IPS-NIHi7 (cell line): Measurements from ENCODE around the gene GPS2.

Experiments used
- DNase-seq: peaks from one replicate; pipeline ENCODE4 v3.0.0; 2012; ENCODE audit warnings: mixed read lengths; ENCODE audit errors: extremely low spot score

GPS2 gene, protein sequence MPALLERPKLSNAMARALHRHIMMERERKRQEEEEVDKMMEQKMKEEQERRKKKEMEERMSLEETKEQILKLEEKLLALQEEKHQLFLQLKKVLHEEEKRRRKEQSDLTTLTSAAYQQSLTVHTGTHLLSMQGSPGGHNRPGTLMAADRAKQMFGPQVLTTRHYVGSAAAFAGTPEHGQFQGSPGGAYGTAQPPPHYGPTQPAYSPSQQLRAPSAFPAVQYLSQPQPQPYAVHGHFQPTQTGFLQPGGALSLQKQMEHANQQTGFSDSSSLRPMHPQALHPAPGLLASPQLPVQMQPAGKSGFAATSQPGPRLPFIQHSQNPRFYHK

DNA sequence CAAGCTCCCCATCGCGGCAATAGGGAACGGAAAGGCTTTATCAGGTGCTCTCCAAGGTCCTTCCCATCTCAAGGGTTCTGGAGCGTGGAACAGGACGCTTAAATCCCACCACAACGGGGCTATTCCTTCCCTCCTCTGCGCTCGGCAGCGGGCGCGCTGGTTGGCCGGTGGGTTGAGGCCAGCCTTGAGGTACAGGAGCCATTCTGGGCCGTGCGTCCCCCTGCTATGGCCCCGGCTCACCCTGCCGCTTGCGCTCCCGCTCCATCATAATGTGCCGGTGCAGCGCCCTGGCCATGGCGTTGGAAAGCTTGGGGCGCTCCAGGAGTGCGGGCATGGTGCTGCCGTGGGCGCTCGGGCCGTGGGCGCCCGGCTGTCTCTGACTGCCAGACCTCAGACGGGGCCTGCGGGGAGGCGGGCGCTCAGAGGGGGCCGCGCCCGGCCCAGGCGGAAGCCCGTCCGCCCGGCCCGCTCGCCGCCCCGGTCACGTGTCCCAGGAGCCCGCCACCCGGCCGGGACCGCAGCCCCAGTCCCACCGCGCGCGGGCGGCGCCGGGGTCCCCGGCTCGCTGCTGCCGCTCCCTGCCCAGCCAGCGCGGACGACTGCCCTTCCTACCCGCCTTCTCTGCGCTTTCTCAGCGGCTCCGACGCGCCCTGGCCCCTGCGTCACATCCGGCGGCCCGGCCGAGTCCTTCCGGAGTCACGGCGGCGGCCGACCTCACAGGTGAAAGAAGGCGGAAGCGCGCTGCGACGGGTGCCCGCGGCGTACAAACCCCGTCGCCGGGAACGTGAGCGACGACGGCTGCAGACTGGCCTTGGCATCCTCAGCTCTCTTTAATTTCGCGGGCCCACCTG lies at the start of gene GPS2:
TSS of gene GPS2 (minus strand) at position 642 of the 851 bp plus-strand sequence. CDS start at position 334, 308 bp downstream.
- peak; percentile 92 for DNase-seq

DNA sequence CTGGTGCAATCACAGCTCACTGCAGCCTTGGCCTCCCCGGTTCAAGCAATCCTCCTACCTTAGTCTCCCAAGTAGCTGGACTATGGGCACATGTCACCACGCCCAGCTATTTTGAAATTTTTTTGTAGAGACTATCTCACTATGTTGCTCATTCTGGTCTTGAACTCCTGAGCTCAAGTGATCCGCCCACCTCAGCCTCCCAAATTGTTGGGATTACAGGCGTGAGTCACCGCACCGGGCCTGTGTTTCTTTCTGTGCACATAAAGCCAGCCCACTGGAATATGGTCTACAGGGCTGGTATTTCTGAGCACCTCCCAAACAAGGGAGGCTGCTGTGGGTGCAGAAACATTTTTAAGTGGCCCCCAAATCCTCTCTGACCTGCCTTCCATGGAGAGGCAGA lies 48.2 kb upstream of the GPS2 start:
- no peak for DNase-seq

DNA sequence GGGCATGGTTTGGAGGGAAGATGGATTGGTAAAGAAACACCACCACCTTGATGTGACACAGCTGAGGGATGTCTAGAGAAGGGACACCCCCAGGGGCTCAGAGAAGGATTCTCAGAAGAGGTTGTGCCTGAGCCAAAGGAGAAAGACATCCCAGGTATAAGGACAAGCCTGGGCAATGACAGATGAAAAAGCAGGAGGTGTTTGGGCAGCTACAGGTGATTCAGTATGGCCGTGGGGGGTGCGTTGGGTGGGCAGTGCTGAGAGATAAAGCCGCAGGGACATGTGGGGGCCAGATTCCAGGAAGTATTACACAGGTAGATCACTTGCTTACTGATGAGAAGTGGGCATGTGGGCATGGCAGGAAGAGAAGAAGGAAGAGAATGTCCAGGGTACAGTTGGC lies 46.7 kb upstream of the GPS2 start:
- no peak for DNase-seq

DNA sequence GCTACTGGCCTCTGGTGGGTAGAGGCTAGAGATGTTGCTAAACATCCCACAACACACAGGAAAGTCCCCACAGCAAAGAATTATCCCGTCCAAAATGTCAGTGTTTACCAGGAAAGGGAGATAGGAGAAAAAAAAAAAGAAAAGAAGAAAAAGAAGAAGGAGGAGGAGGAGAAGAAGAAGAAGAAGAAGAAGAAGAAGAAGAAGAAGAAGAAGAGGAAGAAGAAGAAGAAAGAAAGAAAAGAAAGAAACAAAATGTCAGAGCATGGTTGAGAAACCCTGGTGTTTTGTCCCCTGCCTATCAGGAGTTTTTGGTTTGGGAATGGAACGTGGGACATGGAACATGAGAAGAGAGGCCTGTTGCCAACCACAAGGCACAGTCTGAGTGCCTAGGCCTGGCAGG lies 42.2 kb upstream of the GPS2 start:
- no peak for DNase-seq

DNA sequence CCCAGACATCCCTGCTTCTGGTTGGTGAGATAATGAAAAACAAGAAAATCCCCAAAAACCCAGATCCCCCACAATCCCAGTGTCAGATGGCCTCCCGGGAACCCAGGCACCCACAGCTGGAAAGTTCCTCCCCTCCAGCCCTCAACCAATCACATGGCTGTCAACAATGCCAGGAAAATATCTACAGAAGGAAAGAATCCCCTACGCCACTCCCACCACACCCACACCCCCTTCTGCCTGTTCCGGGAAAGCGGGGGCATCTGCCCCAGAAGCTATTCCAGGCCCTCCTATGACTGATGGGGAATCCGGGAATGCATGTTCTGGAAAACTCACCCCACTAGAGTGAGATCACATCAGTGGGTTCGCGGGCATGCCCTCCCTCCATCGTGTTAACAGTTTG lies 41.6 kb upstream of the GPS2 start:
- no peak for DNase-seq

DNA sequence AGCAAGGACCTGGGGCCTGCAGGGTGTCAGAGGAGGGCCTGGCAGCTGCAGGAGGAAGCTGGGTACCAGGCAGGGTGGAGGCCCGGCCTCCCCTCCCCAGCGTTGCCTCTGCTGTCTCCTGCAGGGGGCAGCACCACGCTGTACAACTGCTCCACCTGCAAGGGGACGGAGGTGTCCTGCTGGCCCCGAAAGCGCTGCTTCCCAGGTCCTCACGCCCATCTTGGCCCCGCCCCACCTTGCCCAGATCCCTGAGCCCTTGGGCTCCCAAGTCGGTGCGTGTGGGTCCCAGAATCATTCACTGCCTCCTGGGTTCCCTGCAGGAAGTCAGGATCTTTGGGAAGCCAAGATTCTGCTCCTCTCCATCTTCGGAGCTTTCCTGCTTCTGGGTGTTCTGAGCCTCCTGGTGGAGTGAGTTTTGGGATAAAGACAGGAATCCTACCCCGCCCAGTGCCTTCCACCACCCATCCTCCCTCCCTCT lies 41.0 kb upstream of the GPS2 start:
- DNase-seq, result peak; percentile 93

DNA sequence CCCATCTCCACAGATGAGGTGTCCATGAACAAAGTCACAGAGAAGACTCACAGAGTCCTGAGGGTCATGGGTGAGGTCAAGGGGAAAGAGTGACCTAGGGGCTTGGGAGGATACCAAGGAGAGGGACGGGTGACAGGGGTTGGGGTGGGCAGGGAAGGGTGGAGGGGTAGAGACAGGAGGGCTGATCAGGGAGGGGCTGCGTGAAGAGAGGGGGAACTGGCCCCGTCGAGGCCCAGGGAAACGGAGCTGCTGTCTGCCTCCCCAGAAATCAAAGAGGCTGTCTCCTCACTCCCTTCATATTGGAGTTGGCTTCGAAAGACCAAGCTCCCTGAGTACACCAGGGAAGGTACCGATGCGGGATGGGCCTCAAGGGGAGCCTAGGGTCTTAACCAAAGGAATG lies 40.4 kb upstream of the GPS2 start:
- no peak for DNase-seq

DNA sequence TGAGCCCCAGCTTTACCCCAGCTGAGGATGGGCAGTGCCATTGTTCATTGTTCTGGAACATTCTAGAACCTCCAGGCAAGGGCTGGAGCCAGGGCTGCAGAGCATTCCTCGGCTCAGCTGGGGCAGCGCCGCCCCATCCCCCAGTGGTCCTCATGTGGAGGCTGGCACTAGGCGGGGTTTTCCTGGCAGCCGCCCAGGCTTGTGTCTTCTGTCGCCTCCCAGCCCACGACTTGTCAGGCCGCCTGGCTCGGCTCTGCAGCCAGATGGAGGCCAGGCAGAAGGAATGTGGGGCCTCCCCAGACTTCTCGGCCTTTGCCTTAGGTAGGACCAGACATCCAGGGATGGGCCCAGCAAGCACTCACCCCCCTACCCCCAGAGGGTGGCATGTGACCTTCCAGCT lies 39.9 kb upstream of the GPS2 start, which contains the start of gene TMEM95:
TSS of gene TMEM95 (plus strand) at position 104 of the 400 bp plus-strand sequence. CDS start at position 153, 49 bp downstream.
- no peak for DNase-seq

DNA sequence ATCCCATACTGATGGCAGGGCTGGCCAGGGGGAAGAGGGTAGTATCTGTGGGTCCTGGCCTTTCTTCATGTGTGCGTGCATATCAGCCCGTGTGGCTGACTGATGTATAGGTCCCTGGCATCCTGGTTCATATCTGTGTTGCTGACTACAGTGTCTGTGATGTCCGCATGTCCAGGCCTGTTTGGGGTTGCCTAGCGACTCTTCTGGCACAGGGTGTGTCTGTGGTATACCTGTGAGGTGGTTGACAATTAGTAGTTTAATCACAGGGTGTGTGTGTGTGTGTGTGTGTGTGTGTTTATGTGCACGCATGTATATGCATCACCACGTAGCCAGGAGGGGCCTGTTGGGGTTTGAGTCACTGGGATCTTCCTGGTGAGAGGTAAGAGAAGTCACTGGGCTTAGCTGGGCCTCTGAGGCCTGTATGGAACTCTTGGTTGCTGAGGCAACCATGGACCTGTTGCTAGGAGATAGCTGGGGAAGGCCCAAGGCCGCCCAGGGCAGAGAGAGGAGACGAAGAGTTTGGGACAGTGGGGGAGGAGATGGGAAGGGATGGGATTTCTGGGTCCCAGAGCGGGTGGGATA lies 39.2 kb upstream of the GPS2 start:
- no peak for DNase-seq

DNA sequence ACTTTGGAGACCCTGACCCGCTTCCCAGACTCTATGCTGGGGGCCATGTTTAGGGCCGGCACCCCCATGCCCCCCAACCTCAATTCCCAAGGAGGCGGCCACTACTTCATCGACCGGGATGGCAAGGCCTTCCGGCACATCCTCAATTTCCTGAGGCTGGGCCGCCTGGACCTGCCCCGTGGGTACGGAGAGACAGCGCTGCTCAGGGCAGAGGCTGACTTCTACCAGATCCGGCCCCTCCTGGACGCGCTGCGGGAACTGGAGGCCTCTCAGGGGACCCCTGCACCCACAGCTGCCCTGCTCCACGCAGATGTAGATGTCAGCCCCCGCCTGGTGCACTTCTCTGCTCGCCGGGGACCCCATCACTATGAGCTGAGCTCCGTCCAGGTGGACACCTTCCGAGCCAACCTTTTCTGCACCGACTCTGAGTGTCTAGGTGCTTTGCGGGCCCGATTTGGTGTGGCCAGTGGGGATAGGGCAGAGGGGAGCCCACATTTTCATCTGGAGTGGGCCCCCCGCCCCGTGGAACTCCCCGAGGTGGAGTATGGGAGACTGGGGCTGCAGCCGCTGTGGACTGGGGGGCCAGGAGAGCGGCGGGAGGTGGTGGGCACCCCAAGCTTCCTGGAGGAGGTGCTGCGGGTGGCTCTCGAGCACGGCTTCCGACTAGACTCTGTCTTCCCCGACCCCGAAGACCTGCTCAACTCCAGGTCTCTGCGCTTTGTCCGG lies 37.9 kb upstream of the GPS2 start:
- no peak for DNase-seq

DNA sequence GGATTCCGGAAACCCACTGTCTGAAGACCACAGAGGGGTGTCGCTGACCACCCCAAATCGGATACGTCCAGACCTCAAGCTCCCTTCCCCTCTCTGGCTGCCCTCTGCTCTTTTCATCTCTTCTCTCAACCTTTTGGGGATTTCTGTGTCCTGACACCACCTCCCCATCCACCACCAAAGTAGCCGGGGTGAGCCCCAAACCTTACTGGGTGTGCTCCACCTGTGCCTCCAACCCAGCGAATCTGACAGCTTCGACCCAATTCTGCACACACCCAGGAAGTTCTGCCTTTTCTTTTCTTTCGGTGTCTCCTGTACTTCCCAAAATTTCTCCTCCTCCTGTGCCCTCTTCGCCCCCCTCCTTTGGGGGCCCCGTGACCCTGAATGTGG lies 37.3 kb upstream of the GPS2 start:
- no peak for DNase-seq

DNA sequence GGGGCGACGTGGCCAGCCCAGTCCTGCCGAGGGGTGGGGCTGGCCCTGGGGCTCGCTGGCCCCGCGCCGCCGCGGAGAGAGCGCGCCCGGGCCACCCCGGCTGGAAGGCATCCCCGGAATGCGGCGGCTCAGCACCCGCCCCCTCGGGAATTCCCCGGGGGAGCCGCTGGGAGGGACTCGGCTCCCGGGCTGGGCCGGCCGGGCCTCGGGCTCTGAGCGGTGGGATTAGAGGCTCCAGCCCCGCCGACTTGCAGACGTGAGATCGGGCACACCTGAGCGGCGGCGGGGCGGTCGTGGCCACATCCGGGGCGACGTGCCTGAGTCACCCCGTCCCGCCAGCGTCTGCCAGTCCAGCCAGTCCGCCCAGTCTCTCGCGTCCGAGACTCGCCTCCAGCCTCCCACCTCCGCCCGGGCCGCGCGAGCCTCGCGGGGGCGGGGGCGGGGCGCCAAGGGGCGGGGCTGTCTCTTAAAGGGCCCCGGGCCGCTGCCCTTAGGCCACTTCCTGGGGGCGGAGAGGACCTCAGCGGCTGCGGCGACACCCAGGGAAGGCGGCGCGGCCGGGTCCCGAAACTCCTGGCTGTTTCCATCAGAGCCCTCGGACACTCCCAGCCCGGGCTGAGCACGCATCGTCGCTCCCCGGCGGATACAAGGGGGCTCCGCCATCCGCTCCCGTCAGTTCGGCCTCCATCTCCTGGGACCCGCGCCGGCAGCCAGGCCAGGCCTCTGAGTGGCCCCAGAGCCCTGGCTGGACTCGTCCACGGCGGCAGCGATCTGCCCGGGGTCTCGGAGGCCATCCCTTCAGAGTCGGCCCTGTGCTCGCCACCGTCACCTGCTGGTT lies 36.7 kb upstream of the GPS2 start, which contains the start of gene KCTD11:
TSS of gene KCTD11 (plus strand) at position 498 of the 838 bp plus-strand sequence.
- peak; percentile 90 for DNase-seq

DNA sequence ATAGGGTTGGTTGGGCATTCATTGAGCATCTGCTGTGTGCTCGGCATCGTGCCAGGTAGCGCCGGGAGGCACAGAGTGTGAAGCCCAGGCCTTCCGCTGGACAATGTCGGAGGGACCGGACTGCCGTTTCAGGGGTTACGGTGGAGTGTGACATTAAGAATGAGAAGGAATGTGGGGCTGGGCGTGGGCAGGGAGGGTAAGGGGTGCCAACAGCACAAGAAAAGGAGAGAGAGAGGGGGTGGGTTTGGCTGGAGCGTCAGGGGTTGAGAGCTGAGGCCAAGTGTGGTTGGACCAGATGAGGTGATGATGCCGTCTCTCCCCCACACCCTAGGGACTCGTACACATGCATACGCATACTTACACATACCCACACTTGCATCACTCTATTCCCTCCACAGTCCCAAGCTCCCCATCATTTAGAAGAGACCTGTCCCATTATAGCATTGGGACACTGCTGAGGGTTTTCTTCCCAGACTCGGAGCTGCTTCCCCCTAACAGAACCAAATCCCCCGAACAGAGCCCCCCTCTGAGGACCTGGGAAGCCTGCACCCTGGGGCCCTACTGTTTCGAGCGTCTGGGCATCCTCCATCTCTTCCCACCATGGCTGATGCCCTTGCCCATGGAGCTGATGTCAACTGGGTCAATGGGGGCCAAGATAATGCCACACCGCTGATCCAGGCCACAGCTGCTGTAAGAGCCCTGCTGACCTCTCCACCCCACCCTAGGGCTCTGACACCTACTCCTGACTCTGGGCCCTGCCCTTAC lies 33.5 kb upstream of the GPS2 start:
- DNase-seq, result no peak

DNA sequence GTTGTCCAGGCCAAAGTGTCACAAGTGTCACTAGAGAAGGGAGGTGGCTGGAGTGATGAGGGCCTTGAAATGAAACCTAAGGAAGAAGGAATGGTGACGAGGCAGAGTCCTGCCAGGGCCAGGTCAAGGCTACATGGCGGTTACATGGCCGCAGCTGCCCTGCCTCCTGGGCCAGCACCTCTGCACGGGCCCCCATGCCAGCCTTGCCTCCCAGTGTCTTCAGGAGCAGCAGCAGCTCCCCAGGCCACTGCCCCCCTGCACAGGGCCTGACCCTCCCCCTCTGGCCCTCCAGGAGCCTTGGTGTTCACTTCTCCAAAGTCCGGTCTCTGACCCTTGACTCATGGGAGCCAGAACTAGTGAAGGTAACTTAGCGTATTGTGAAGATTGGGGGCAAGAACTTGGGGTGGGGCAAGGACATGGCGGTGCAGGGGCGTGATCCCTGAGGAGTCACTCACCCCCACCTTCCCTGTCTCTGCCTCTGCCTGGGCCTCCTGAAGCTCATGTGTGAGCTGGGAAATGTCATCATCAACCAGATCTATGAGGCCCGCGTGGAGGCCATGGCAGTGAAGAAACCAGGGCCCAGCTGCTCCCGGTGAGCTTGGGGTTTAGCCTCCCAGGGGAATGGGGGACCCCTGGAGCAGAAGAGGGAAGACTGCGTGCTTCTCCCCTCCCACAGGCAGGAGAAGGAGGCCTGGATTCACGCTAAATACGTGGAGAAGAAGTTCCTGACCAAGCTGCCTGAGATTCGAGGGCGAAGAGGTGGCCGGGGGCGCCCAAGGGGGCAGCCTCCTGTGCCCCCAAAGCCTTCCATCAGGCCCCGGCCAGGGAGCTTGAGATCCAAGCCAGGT lies 32.7 kb upstream of the GPS2 start:
- no peak for DNase-seq

DNA sequence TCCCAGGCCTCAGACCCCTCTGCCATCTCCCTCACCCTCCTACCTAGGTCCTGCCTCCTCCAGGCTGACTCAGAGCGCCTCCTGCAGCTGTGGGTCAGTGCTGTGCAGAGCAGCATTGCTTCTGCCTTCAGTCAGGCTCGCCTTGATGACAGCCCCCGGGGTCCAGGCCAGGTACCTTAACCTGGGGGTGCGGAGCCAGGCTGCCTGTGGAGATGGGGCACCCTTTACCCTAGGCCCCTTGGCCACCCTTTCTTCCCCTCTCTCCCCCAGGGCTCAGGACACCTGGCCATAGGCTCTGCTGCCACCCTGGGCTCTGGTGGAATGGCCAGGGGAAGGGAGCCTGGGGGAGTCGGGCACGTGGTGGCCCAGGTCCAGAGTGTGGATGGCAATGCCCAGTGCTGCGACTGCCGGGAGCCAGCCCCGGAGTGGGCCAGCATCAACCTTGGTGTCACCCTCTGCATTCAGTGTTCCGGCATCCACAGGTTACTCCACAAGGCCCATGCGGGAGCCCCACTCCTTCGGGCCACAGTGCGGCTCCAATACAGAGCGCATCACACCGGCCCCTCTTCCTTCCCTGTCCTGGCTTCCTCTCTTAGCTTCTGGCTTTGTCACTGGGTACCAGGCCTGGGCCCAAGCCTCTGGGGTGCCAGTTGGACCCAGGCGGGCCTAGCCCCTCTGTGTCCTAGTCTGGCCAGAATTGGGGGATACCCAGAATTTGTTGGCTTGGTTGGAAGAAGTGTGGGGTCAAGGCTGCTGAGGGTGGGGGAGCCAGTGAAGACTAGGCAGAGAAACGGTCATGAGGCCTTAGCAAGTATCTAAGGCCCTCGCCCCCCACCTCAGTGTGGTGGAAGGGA lies 31.8 kb upstream of the GPS2 start:
- no peak for DNase-seq

DNA sequence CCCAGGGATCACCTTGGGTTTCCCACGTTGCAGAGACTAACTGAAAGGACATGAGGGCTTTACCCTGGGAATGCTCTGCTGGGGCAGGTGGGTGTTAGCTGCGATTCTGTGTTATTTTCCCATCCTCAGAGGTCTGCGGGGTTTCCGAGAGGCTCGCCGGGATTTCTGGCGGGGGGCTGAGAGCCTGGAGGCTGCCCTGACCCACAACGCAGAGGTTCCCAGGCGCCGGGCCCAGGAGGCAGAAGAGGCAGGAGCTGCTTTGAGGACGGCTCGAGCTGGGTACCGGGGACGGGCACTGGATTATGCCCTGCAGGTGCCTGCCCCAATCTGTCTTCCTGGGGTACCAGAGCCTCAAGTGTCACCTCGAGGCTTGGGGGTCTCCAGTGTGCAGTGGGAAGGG lies 28.1 kb upstream of the GPS2 start:
- DNase-seq, result no peak

DNA sequence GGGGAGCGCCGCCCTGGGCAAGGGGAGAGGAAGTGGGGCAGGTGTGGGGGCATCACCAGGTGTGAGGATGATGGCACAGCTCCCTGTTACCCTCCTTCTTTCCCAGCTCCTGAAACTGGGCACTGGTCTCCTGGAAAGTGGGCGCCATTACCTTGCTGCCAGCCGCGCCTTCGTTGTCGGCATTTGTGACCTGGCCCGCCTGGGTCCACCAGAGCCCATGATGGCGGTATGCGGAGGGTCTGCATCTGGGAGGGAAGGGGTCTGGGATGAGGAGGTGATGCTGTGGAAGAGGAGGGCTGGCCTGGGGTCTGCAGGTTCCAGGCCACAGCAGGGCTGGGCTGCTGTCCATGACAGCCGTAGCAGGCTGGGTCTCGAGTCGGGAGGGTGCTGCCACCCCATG lies 26.7 kb upstream of the GPS2 start:
- no peak for DNase-seq

DNA sequence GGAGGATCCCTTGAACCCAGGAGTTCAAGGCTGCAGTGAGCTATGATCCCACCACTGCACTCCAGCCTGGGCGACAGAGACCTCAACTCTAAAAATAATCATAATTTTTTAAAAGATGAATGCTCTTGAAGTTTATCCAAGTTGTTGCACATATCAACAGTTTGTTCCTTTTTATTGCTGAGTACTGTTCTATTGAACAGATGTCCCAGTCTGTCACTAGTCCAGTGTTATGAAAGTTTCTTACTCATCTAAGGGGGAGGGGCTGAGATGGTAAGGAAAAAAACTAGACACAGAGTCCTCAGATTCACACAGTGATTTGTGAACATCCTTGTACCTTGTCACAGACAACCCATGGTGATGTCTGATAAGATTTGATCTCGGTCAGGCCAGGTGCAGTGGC lies 25.0 kb upstream of the GPS2 start:
- DNase-seq, result no peak
